IPS DF 6.9 (cell line): Measurements from ENCODE around the gene TSPAN18.

Experiments used
- DNase-seq: peaks from one replicate; pipeline ENCODE4 v3.0.0-alpha.2; 2013; ENCODE audit warnings: low read depth, low spot score
- H3K27ac ChIP-seq: one replicate; pipeline ENCODE4 v1.5.1; 2013; ENCODE audit warnings: low read length, control low read depth
- H3K27me3 ChIP-seq: 2 replicates; pipeline ENCODE4 v1.6.1; 2013; ENCODE audit warnings: mild to moderate bottlenecking, low read length; ENCODE audit not compliant: control insufficient read depth, insufficient read depth
- H3K36me3 ChIP-seq: 2 replicates; pipeline ENCODE4 v1.6.1; 2013; ENCODE audit warnings: low read length; ENCODE audit not compliant: control insufficient read depth, insufficient read depth
- H3K4me1 ChIP-seq: 2 replicates; pipeline ENCODE4 v1.6.1; 2013; ENCODE audit warnings: low read length; ENCODE audit not compliant: control insufficient read depth, insufficient read depth
- H3K4me3 ChIP-seq: 2 replicates; pipeline ENCODE4 v1.5.1; 2013; ENCODE audit warnings: mild to moderate bottlenecking, low read length
- H3K9me3 ChIP-seq: 2 replicates; pipeline ENCODE4 v1.6.1; 2013; ENCODE audit warnings: low read length, inconsistent platforms; ENCODE audit not compliant: control insufficient read depth, insufficient read depth
- WGBS: extraction: QIAGEN DNeasy Blood & Tissue Kit; methylation state at CpG from one replicate; pipeline ENCODE4 v1.1.7; 2013; ENCODE audit warnings: mixed read lengths, missing lambda C conversion rate; ENCODE audit not compliant: insufficient read length, insufficient coverage; 5-methylcytosine and 5-hydroxymethylcytosine counted together

TSPAN18 gene

GRCh38 chr11:44727373-44728287, 868 bp downstream of the TSPAN18 start:
- H3K27me3 ChIP-seq = peaks cover 33% of the 10 kb centered on the region
- H3K9me3 ChIP-seq = no peaks in the 10 kb centered on the region
- H3K36me3 ChIP-seq = no peaks in the 10 kb centered on the region
- H3K27ac ChIP-seq = no peak overlapping the region
- H3K4me3 ChIP-seq = peak overlapping the region; percentile 58; the same call in 1 of the 2 replicates
- DNase-seq = no peak
- H3K4me1 ChIP-seq = peaks cover 17% of the 10 kb centered on the region
- WGBS = no CpG with 5 or more reads among the region's 70 CpGs

- Histone ChIP-seq H3K4me3 (no peak overlapping the region), H3K27me3 (peaks cover 33% of the 10 kb centered on the region)
- no CpG with 5 or more reads among the region's 6 CpGs for WGBS
Measured at GRCh38 chr11:44728491-44728910, 1.7 kb downstream of the TSPAN18 start.

GRCh38 chr11:44729063-44729462, 2.3 kb downstream of the TSPAN18 start:
- WGBS = no CpG with 5 or more reads among the region's 2 CpGs
- Histone ChIP-seq H3K27ac (no peak overlapping the region), H3K36me3 (no peaks in the 10 kb centered on the region), H3K9me3 (no peaks in the 10 kb centered on the region), H3K27me3 (peaks cover 33% of the 10 kb centered on the region), H3K4me3 (no peak overlapping the region), H3K4me1 (peaks cover 21% of the 10 kb centered on the region)
- no peak for DNase-seq

More at GRCh38 chr11:44728491-44728910, 1.7 kb downstream of the TSPAN18 start:
- no peak for DNase-seq
- Histone ChIP-seq H3K27ac (no peak overlapping the region), H3K9me3 (no peaks in the 10 kb centered on the region), H3K4me1 (peaks cover 19% of the 10 kb centered on the region), H3K36me3 (no peaks in the 10 kb centered on the region)

- no peaks in the 10 kb centered on the region for H3K36me3 ChIP-seq
- H3K4me3 ChIP-seq = no peak overlapping the region
- no peaks in the 10 kb centered on the region for H3K9me3 ChIP-seq
- H3K27ac ChIP-seq = no peak overlapping the region
- H3K4me1 ChIP-seq = peaks cover 21% of the 10 kb centered on the region
- no peak for DNase-seq
- WGBS = no CpG with 5 or more reads among the region's 3 CpGs
- H3K27me3 ChIP-seq = peaks cover 33% of the 10 kb centered on the region
Measured at GRCh38 chr11:44729713-44730112, 3.0 kb downstream of the TSPAN18 start.

- Histone ChIP-seq H3K36me3 (no peaks in the 10 kb centered on the region), H3K9me3 (no peaks in the 10 kb centered on the region), H3K4me1 (peaks cover 20% of the 10 kb centered on the region), H3K4me3 (no peak overlapping the region), H3K27me3 (peaks cover 33% of the 10 kb centered on the region), H3K27ac (no peak overlapping the region)
- WGBS = no CpG with 5 or more reads among the region's 5 CpGs
- DNase-seq = no peak
Measured at GRCh38 chr11:44730775-44731174, 4.0 kb downstream of the TSPAN18 start.

- Histone ChIP-seq H3K27me3 (peaks cover 33% of the 10 kb centered on the region), H3K36me3 (no peaks in the 10 kb centered on the region), H3K4me1 (peaks cover 16% of the 10 kb centered on the region), H3K4me3 (no peak overlapping the region), H3K9me3 (no peaks in the 10 kb centered on the region), H3K27ac (no peak overlapping the region)
- no CpG with 5 or more reads among the region's 12 CpGs for WGBS
- no peak for DNase-seq
Measured at GRCh38 chr11:44731685-44732430, 5.1 kb downstream of the TSPAN18 start.

GRCh38 chr11:44732564-44732963, 5.8 kb downstream of the TSPAN18 start:
- peaks cover 33% of the 10 kb centered on the region for H3K27me3 ChIP-seq
- no peak overlapping the region for H3K27ac ChIP-seq
- peaks cover 15% of the 10 kb centered on the region for H3K4me1 ChIP-seq
- H3K36me3 ChIP-seq = no peaks in the 10 kb centered on the region
- DNase-seq = no peak
- no CpG with 5 or more reads among the region's 5 CpGs for WGBS
- H3K4me3 ChIP-seq = no peak overlapping the region
- H3K9me3 ChIP-seq = no peaks in the 10 kb centered on the region

- Histone ChIP-seq H3K4me3 (no peak overlapping the region), H3K4me1 (peaks cover 9% of the 10 kb centered on the region), H3K27ac (no peak overlapping the region), H3K9me3 (no peaks in the 10 kb centered on the region), H3K36me3 (no peaks in the 10 kb centered on the region), H3K27me3 (peaks cover 24% of the 10 kb centered on the region)
- WGBS = no CpG with 5 or more reads among the region's 2 CpGs
- DNase-seq = no peak
Measured at GRCh38 chr11:44733877-44734276, 7.1 kb downstream of the TSPAN18 start.

- Histone ChIP-seq H3K36me3 (no peaks in the 10 kb centered on the region), H3K4me1 (peaks cover 7% of the 10 kb centered on the region), H3K4me3 (no peak overlapping the region), H3K27me3 (peaks cover 16% of the 10 kb centered on the region), H3K9me3 (no peaks in the 10 kb centered on the region), H3K27ac (no peak overlapping the region)
- no CpG with 5 or more reads among the region's 7 CpGs for WGBS
- no peak for DNase-seq
Measured at GRCh38 chr11:44734843-44735381, 8.2 kb downstream of the TSPAN18 start.

- Histone ChIP-seq H3K4me3 (no peak overlapping the region), H3K36me3 (no peaks in the 10 kb centered on the region), H3K27ac (no peak overlapping the region), H3K4me1 (peaks cover 12% of the 10 kb centered on the region), H3K9me3 (no peaks in the 10 kb centered on the region), H3K27me3 (peaks cover 2% of the 10 kb centered on the region; the same call in 1 of the 2 replicates)
- DNase-seq = no peak
- WGBS = no CpG with 5 or more reads among the region's 2 CpGs
Measured at GRCh38 chr11:44736791-44737190, 10.0 kb downstream of the TSPAN18 start.
